HepG2 (cell line): ENCODE data around the gene DCLRE1B. TPM values are rescaled to one million over a fixed set of nuclear protein-coding genes. Genes with fewer than 3 reads are reported as not detected.
A peak's percentile ranks its signal among the peaks of the same experiment; 100 is the strongest.

Experiments used
- CENPT ChIP-seq: sonication (generic); formaldehyde crosslinking; IDR thresholded peaks from 2 replicates; pipeline ENCODE4 v1.8.0; 2022; ENCODE audit warnings: low read depth, mild to moderate bottlenecking, moderate library complexity, missing genetic modification reagents
- GTF3A ChIP-seq: sonication (generic); formaldehyde crosslinking; conservative IDR thresholded peaks from 2 replicates; pipeline ENCODE4 v1.4.0; 2020; ENCODE audit warnings: mild to moderate bottlenecking, missing genetic modification reagents
- HDAC1 ChIP-seq: sonication (generic); formaldehyde crosslinking; IDR thresholded peaks from 2 replicates; pipeline ENCODE4 v1.5.1; 2020; ENCODE audit warnings: mild to moderate bottlenecking, missing genetic modification reagents
- IKZF4 ChIP-seq: sonication (generic); formaldehyde crosslinking; IDR thresholded peaks from 2 replicates; pipeline ENCODE4 v1.5.1; 2020; ENCODE audit warnings: borderline replicate concordance, mild to moderate bottlenecking, low read depth, missing genetic modification reagents; ENCODE audit errors: not compliant biosample characterization
- KDM5A ChIP-seq: fragments of 200-600 bp; sonication (generic); IDR thresholded peaks from 2 replicates; pipeline ENCODE4 v1.7.0; 2018; ENCODE audit warnings: antibody characterized with exemption, mild to moderate bottlenecking, low read length, borderline replicate concordance
- MEF2D ChIP-seq: sonication (generic); formaldehyde crosslinking; IDR thresholded peaks from 2 replicates; pipeline ENCODE4 v1.5.1; 2020; ENCODE audit warnings: mild to moderate bottlenecking, missing genetic modification reagents
- PCBP1 ChIP-seq: fragments of 200-400 bp; formaldehyde crosslinking; IDR thresholded peaks from 2 replicates; pipeline ENCODE4 v1.6.1; 2017; ENCODE audit warnings: mild to moderate bottlenecking, low read depth, low read length, borderline replicate concordance
- POLR2AphosphoS5 ChIP-seq: IDR thresholded peaks from 2 replicates; pipeline ENCODE4 v1.6.1; 2012; ENCODE audit warnings: low read depth, low read length
- RXRA ChIP-seq: sonication (generic); formaldehyde crosslinking; IDR thresholded peaks from 2 replicates; pipeline ENCODE4 v1.5.1; 2020; ENCODE audit warnings: missing genetic modification reagents
- ZFX ChIP-seq: sonication (generic); formaldehyde crosslinking; IDR thresholded peaks from 2 replicates; pipeline ENCODE4 v1.4.0; 2020; ENCODE audit warnings: mild to moderate bottlenecking, low read depth, missing genetic modification reagents, moderate library complexity
- ZMYM3 ChIP-seq: sonication (generic); formaldehyde crosslinking; IDR thresholded peaks from 2 replicates; pipeline ENCODE4 v1.5.1; 2020; ENCODE audit warnings: mild to moderate bottlenecking, missing genetic modification reagents
- ZNF225 ChIP-seq: sonication (generic); formaldehyde crosslinking; IDR thresholded peaks from 2 replicates; pipeline ENCODE4 v1.4.0; 2020; ENCODE audit warnings: mild to moderate bottlenecking, missing genetic modification reagents
- ZNF713 ChIP-seq: sonication (generic); formaldehyde crosslinking; IDR thresholded peaks from 2 replicates; pipeline ENCODE4 v1.4.0; 2020; ENCODE audit warnings: mild to moderate bottlenecking, missing genetic modification reagents
- ZNF770 ChIP-seq: sonication (generic); formaldehyde crosslinking; IDR thresholded peaks from 2 replicates; pipeline ENCODE4 v1.5.0; 2020; ENCODE audit warnings: mild to moderate bottlenecking, missing genetic modification reagents
- polyA plus RNA-seq, 8 experiments: library from polyadenylated mRNA; depleted of rRNA in 3 of 8; stranded (reverse) in 7 of 8; unstranded in 1 of 8; fragments of >200 nt; fragmentation: Illumina TruSeq in 4 of 8; extraction: Trizol in 4 of 8; gene quantifications; 2 replicates each; pipeline versions ENCODE4 v1.2.1 to v1.2.3, GENCODE V29; 2011 to 2016; ENCODE audit warnings: low read depth in 4 of 8, missing spikeins in 1 of 8, mixed read lengths in 1 of 8; ENCODE audit not compliant: insufficient read depth in 1 of 8
- total RNA-seq, 5 experiments: library from RNA; depleted of rRNA; stranded (reverse); fragments of >200 nt; fragmentation: Illumina TruSeq; extraction: Trizol; gene quantifications; 2 replicates each; pipeline ENCODE4 v1.2.3, GENCODE V29; 2016; ENCODE audit warnings: low read depth in 1 of 5
- TF ChIP-seq, protein P1 (sequence below): sonication (generic); formaldehyde crosslinking; IDR thresholded peaks from one replicate; pipeline ENCODE4 v1.5.1; 2020; ENCODE audit warnings: mild to moderate bottlenecking, missing genetic modification reagents; ENCODE audit errors: not compliant biosample characterization
- TF ChIP-seq, protein P2 (sequence below): sonication (generic); formaldehyde crosslinking; IDR thresholded peaks from 2 replicates; pipeline ENCODE4 v1.4.0; 2020; ENCODE audit warnings: missing genetic modification reagents

The DCLRE1B gene
- total and polyA plus RNA-seq, 2 of the 13 experiments (the other 11 are each of a cell fraction or from before 2014, with no cell fraction given), result 2.7 to 8.0 TPM

DNA sequence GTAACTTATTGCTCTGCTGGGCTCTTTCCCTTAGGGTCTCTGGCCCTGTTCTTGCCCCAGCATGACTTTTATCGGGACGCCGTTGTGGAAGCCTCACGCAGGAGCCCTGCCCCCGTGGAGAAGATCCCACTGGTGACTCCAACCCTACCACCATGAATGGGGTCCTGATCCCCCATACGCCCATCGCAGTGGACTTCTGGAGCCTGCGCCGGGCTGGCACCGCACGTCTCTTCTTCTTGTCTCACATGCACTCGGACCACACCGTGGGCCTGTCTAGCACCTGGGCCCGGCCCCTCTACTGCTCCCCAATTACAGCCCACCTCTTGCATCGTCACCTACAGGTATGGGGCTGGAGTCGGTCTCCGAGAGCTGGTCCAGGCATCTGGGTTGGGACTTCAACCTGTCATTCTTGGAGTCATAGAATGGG is 322 bp downstream of the DCLRE1B start (continued):
- peak; percentile 71 for TF ChIP-seq IKZF4
- TF ChIP-seq PCBP1, result 0 out of 2 replicates have a peak, but pooled peaks have one; percentile 4
- 0 out of 2 replicates have a peak, but pooled peaks have one; percentile 12 for TF ChIP-seq MEF2D (CRISPR knock-in tag)
- TF ChIP-seq, protein P1, sequence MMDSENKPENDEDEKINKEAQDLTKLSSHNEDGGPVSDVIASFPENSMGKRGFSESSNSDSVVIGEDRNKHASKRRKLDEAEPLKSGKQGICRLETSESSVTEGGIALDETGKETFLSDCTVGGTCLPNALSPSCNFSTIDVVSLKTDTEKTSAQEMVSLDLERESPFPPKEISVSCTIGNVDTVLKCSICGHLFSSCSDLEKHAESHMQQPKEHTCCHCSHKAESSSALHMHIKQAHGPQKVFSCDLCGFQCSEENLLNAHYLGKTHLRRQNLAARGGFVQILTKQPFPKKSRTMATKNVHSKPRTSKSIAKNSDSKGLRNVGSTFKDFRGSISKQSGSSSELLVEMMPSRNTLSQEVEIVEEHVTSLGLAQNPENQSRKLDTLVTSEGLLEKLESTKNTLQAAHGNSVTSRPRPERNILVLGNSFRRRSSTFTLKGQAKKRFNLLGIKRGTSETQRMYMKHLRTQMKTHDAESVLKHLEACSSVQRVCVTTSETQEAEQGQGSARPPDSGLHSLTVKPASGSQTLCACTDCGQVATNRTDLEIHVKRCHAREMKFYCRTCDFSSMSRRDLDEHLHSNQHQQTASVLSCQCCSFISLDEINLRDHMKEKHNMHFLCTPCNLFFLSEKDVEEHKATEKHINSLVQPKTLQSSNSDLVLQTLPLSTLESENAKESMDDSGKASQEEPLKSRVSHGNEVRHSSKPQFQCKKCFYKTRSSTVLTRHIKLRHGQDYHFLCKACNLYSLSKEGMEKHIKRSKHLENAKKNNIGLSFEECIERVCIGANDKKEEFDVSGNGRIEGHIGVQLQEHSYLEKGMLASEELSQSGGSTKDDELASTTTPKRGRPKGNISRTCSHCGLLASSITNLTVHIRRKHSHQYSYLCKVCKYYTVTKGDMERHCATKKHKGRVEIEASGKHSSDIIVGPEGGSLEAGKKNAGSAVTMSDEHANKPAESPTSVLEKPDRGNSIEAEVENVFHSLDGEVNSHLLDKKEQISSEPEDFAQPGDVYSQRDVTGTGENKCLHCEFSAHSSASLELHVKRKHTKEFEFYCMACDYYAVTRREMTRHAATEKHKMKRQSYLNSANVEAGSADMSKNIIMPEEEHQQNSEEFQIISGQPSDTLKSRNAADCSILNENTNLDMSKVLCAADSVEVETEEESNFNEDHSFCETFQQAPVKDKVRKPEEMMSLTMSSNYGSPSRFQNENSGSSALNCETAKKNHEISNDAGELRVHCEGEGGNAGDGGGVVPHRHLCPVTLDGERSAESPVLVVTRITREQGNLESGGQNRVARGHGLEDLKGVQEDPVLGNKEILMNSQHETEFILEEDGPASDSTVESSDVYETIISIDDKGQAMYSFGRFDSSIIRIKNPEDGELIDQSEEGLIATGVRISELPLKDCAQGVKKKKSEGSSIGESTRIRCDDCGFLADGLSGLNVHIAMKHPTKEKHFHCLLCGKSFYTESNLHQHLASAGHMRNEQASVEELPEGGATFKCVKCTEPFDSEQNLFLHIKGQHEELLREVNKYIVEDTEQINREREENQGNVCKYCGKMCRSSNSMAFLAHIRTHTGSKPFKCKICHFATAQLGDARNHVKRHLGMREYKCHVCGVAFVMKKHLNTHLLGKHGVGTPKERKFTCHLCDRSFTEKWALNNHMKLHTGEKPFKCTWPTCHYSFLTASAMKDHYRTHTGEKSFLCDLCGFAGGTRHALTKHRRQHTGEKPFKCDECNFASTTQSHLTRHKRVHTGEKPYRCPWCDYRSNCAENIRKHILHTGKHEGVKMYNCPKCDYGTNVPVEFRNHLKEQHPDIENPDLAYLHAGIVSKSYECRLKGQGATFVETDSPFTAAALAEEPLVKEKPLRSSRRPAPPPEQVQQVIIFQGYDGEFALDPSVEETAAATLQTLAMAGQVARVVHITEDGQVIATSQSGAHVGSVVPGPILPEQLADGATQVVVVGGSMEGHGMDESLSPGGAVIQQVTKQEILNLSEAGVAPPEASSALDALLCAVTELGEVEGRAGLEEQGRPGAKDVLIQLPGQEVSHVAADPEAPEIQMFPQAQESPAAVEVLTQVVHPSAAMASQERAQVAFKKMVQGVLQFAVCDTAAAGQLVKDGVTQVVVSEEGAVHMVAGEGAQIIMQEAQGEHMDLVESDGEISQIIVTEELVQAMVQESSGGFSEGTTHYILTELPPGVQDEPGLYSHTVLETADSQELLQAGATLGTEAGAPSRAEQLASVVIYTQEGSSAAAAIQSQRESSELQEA, result peak; percentile 24
- 0 out of 2 replicates have a peak, but pooled peaks have one; percentile 2 for TF ChIP-seq HDAC1 (CRISPR knock-in tag)
- TF ChIP-seq POLR2AphosphoS5, result no peak
- TF ChIP-seq ZNF225 (CRISPR knock-in tag), result 0 out of 2 replicates have a peak, but pooled peaks have one; percentile 43
- TF ChIP-seq CENPT (CRISPR knock-in tag), result no peak
- no peak for TF ChIP-seq ZNF770 (CRISPR knock-in tag)
- TF ChIP-seq, protein P2, sequence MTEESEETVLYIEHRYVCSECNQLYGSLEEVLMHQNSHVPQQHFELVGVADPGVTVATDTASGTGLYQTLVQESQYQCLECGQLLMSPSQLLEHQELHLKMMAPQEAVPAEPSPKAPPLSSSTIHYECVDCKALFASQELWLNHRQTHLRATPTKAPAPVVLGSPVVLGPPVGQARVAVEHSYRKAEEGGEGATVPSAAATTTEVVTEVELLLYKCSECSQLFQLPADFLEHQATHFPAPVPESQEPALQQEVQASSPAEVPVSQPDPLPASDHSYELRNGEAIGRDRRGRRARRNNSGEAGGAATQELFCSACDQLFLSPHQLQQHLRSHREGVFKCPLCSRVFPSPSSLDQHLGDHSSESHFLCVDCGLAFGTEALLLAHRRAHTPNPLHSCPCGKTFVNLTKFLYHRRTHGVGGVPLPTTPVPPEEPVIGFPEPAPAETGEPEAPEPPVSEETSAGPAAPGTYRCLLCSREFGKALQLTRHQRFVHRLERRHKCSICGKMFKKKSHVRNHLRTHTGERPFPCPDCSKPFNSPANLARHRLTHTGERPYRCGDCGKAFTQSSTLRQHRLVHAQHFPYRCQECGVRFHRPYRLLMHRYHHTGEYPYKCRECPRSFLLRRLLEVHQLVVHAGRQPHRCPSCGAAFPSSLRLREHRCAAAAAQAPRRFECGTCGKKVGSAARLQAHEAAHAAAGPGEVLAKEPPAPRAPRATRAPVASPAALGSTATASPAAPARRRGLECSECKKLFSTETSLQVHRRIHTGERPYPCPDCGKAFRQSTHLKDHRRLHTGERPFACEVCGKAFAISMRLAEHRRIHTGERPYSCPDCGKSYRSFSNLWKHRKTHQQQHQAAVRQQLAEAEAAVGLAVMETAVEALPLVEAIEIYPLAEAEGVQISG, result peak; percentile 93
- peak; percentile 51; the same call in 1 of the 2 replicates for TF ChIP-seq ZFX (CRISPR knock-in tag)
- TF ChIP-seq RXRA (CRISPR knock-in tag), result 0 out of 2 replicates have a peak, but pooled peaks have one; percentile 6
- TF ChIP-seq GTF3A (CRISPR knock-in tag), result 0 out of 2 replicates have a peak, but pooled peaks have one; percentile 28
- TF ChIP-seq ZNF713 (CRISPR knock-in tag), result 0 out of 2 replicates have a peak, but pooled peaks have one; percentile 9
- peak; percentile 71 for TF ChIP-seq KDM5A
- peak; percentile 10; the same call in 1 of the 2 replicates for TF ChIP-seq ZMYM3 (CRISPR knock-in tag)
